ENCODE data around the gene ZDHHC14.

- TF ChIP-seq CTCF (conservative IDR thresholded peaks at IDR 0.05; ENCODE audit: low read depth, low read length) (no peak), EZH2phosphoT487 (IDR thresholded peaks at IDR 0.05; ENCODE audit: borderline replicate concordance, low read length) (no peak)
Measured at GRCh38 chr6:157396026-157396425, 15.0 kb downstream of the ZDHHC14 start.

Data from PC-3 (cell line).